NCI-H2029 treated with DMSO at 0.1 percent for 48 hours (cell line): Measurements from ENCODE around the gene TTLL5.

Experiments
- DNase-seq: peaks from one replicate; lab custom pipeline; 2025; lab: John Stamatoyannopoulos, UW

Gene TTLL5

GRCh38 chr14:75702616-75703261 is 41.7 kb downstream of the TTLL5 start:
- no peak for DNase-seq

GRCh38 chr14:75703467-75703866 is 42.4 kb downstream of the TTLL5 start:
- no peak for DNase-seq

- DNase-seq = no peak
Measured at GRCh38 chr14:75705014-75705413, 44.0 kb downstream of the TTLL5 start.

GRCh38 chr14:75709207-75709812 is 48.3 kb downstream of the TTLL5 start:
- peak; percentile 11 for DNase-seq

- DNase-seq = no peak
Measured at GRCh38 chr14:75711105-75711795, 50.2 kb downstream of the TTLL5 start.

- DNase-seq = peak; percentile 30
Measured at GRCh38 chr14:75711796-75712211, 50.8 kb downstream of the TTLL5 start.

GRCh38 chr14:75714991-75715390 is 53.9 kb downstream of the TTLL5 start:
- no peak for DNase-seq

- no peak for DNase-seq
Measured at GRCh38 chr14:75715926-75716780, 55.1 kb downstream of the TTLL5 start.

- no peak for DNase-seq
Measured at GRCh38 chr14:75717729-75718128, 56.7 kb downstream of the TTLL5 start.

GRCh38 chr14:75718199-75718598 is 57.2 kb downstream of the TTLL5 start:
- no peak for DNase-seq

GRCh38 chr14:75720116-75720515 is 59.1 kb downstream of the TTLL5 start:
- no peak for DNase-seq

- DNase-seq = no peak
Measured at GRCh38 chr14:75720842-75721498, 59.9 kb downstream of the TTLL5 start.

GRCh38 chr14:75723716-75724115 is 62.7 kb downstream of the TTLL5 start:
- DNase-seq = no peak

GRCh38 chr14:75724414-75725204 is 63.6 kb downstream of the TTLL5 start:
- DNase-seq = no peak

- DNase-seq = no peak
Measured at GRCh38 chr14:75725481-75725880, 64.4 kb downstream of the TTLL5 start.

- no peak for DNase-seq
Measured at GRCh38 chr14:75726321-75726720, 65.3 kb downstream of the TTLL5 start.

- no peak for DNase-seq
Measured at GRCh38 chr14:75727124-75727523, 66.1 kb downstream of the TTLL5 start.

GRCh38 chr14:75732888-75733287 is 71.8 kb downstream of the TTLL5 start:
- DNase-seq = no peak

GRCh38 chr14:75734854-75735253 is 73.8 kb downstream of the TTLL5 start:
- DNase-seq = no peak

- no peak for DNase-seq
Measured at GRCh38 chr14:75736845-75737485, 75.9 kb downstream of the TTLL5 start.

- DNase-seq = no peak
Measured at GRCh38 chr14:75738192-75738591, 77.1 kb downstream of the TTLL5 start.
